GM12878 (cell line): Measurements from ENCODE around the gene PURA.

Source experiments
- EP300 ChIP-seq, 2 experiments: fragments of 150-350 bp in 1 of 2; IDR thresholded peaks; 2 replicates each; pipeline ENCODE4 v1.6.1; 2011 to 2012; ENCODE audit warnings: low read depth in 2 of 2, low read length in 2 of 2, borderline replicate concordance in 1 of 2, improper control_type of control experiment in 1 of 2, inconsistent platforms in 1 of 2; ENCODE audit not compliant: control insufficient read depth in 1 of 2
- JUND ChIP-seq: IDR thresholded peaks from 2 replicates; pipeline ENCODE4 v1.6.1; 2012; ENCODE audit warnings: low read depth, mild to moderate bottlenecking, low read length, improper control_type of control experiment, moderate library complexity
- NBN ChIP-seq: fragments of 450-650 bp; IDR thresholded peaks from 2 replicates; pipeline ENCODE4 v1.6.1; 2016
- POLR2AphosphoS5 ChIP-seq: IDR thresholded peaks from 2 replicates; pipeline ENCODE4 v1.6.1; 2011; ENCODE audit warnings: mild to moderate bottlenecking, low read length, inconsistent platforms
- ZNF207 ChIP-seq: fragments of 450-650 bp; IDR thresholded peaks from 2 replicates; pipeline ENCODE4 v1.6.1; 2014; ENCODE audit warnings: antibody characterized with exemption, mild to moderate bottlenecking, borderline replicate concordance
- TF ChIP-seq, protein P1 (sequence below): IDR thresholded peaks from 2 replicates; pipeline ENCODE4 v1.6.1; 2011; ENCODE audit warnings: low read depth, mild to moderate bottlenecking, low read length, moderate library complexity, borderline replicate concordance; ENCODE audit errors: extremely low read depth
- TF ChIP-seq, protein P2 (sequence below), 3 experiments: IDR thresholded peaks in 2 of 3; conservative IDR thresholded peaks in 1 of 3; 2 replicates each; pipeline ENCODE4 v1.5.1; 2011; ENCODE audit warnings: low read depth in 3 of 3, low read length in 3 of 3, mild to moderate bottlenecking in 3 of 3, control low read depth in 2 of 3, moderate library complexity in 2 of 3, inconsistent platforms in 1 of 3, mixed read lengths in 1 of 3; ENCODE audit not compliant: control insufficient read depth in 2 of 3, insufficient read depth in 1 of 3; ENCODE audit errors: extremely low read depth in 1 of 3
- TF ChIP-seq, protein P3 (sequence below): IDR thresholded peaks from 2 replicates; pipeline ENCODE4 v1.6.1; 2011; ENCODE audit warnings: borderline replicate concordance, low read depth, mild to moderate bottlenecking, moderate library complexity, low read length; ENCODE audit not compliant: insufficient read depth, poor library complexity, severe bottlenecking

DNA sequence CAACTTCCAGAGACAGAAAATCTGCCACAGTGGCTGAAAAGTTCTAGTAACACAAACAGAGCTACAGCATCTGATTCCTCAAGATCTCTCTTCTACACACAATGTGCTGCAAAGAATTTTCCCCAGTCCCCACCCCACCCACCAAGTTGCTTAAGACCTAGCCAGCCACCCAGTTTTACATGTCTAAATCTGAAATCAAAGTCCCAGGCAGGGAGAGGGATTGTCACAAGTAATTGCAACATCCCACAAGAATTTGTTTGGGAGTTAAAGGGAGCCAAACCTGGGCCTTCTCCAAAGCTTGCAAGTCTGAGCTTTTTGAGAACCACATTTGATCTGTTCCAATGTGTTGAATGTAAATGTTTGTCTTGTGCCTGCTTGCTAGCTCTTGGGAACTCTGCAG lies 27.3 kb downstream of the PURA start:
- TF ChIP-seq EP300 (IDR thresholded peaks at IDR 0.05; ENCODE audit: borderline replicate concordance in 1 of 2, control insufficient read depth in 1 of 2, low read depth in 2 of 2, low read length in 2 of 2) (no peak), POLR2AphosphoS5 (no peak), NBN (no peak), JUND (no peak), ZNF207 (no peak)
- TF ChIP-seq, protein P1, sequence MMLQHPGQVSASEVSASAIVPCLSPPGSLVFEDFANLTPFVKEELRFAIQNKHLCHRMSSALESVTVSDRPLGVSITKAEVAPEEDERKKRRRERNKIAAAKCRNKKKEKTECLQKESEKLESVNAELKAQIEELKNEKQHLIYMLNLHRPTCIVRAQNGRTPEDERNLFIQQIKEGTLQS = no peak
- TF ChIP-seq, protein P2, sequence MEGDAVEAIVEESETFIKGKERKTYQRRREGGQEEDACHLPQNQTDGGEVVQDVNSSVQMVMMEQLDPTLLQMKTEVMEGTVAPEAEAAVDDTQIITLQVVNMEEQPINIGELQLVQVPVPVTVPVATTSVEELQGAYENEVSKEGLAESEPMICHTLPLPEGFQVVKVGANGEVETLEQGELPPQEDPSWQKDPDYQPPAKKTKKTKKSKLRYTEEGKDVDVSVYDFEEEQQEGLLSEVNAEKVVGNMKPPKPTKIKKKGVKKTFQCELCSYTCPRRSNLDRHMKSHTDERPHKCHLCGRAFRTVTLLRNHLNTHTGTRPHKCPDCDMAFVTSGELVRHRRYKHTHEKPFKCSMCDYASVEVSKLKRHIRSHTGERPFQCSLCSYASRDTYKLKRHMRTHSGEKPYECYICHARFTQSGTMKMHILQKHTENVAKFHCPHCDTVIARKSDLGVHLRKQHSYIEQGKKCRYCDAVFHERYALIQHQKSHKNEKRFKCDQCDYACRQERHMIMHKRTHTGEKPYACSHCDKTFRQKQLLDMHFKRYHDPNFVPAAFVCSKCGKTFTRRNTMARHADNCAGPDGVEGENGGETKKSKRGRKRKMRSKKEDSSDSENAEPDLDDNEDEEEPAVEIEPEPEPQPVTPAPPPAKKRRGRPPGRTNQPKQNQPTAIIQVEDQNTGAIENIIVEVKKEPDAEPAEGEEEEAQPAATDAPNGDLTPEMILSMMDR (IDR thresholded peaks at IDR 0.05 in 2 of 3, conservative IDR thresholded peaks at IDR 0.05 in 1 of 3; ENCODE audit: control insufficient read depth in 2 of 3, extremely low read depth in 1 of 3, insufficient read depth in 1 of 3, low read depth in 3 of 3, low read length in 3 of 3) = no peak
- TF ChIP-seq, protein P3, sequence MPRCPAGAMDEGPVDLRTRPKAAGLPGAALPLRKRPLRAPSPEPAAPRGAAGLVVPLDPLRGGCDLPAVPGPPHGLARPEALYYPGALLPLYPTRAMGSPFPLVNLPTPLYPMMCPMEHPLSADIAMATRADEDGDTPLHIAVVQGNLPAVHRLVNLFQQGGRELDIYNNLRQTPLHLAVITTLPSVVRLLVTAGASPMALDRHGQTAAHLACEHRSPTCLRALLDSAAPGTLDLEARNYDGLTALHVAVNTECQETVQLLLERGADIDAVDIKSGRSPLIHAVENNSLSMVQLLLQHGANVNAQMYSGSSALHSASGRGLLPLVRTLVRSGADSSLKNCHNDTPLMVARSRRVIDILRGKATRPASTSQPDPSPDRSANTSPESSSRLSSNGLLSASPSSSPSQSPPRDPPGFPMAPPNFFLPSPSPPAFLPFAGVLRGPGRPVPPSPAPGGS = no peak
